Islet of Langerhans (tissue), 1 donor: ENCODE data around the gene SWT1.

Experiments used
- FAIRE-seq: peaks from one replicate; lab custom pipeline; 2011; peaks lifted over from hg19 to GRCh38; lab: Jason Lieb, UNC

Gene SWT1

GRCh38 chr1:185156854-185157598 lies at the start of gene SWT1, which contains the start of gene TRMT1L:
Gene SWT1 (plus strand): TSS chr1:185157167. CDS start chr1:185160842, 3,675 bp downstream.
Gene TRMT1L (minus strand): TSS chr1:185156953. CDS start chr1:185156712, 241 bp downstream.
- FAIRE-seq: peak; percentile 76

- FAIRE-seq: no peak
Observed at GRCh38 chr1:185108321-185108720, 48.6 kb upstream of the SWT1 start.

GRCh38 chr1:185110145-185110544 lies 46.8 kb upstream of the SWT1 start:
- FAIRE-seq: no peak

- no peak for FAIRE-seq
Observed at GRCh38 chr1:185111873-185112272, 45.1 kb upstream of the SWT1 start.

GRCh38 chr1:185112356-185112755 lies 44.6 kb upstream of the SWT1 start:
- no peak for FAIRE-seq

GRCh38 chr1:185129708-185130107 lies 27.3 kb upstream of the SWT1 start:
- FAIRE-seq: no peak

GRCh38 chr1:185132534-185132933 lies 24.4 kb upstream of the SWT1 start:
- FAIRE-seq: no peak

DNA sequence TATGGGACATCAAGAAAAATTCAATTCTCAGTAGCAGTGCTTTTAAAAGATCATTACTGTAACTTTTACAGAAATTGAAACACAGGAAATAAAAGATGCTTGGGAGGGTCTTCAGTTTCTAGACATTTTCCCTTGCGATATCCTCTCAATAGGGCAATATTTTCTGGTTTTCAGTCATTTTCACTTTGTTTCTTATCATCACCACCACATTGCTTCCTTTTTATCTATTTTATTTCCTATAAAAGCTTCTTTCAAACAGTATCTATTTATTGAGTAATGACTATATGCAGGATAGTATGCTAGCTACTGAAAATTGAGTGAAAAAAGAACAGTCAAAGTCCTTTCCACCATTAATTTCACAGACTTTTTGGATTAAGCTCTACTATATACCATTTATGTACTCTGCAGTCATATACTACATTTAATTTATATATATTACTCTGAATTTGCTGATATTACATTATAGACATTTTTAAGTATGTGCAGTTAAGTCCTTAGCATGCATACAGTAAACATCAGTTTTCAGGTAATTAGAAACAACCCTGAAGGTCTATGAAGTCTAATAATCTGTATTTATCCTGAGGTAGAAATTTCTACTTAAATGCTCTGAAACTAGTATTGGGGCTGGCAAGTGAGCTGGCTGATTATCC lies 18.9 kb upstream of the SWT1 start:
- no peak for FAIRE-seq

DNA sequence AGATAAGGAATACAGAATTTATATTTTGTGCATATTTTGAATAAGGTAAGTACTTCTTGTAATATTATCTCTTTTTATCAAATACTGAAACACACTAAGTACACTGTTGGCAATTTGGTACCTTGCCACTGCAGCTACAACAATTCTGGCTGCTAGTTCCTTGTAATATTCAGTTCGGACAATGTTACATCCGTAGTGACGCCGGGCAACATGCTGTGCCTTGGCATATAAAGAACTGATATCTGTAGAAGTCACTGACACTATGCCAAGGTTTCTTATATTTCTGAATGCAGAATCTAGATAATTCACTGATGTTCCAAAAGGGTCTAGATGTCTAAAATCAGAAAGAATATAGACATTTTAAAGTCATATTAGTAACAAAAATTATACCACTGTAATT lies 17.7 kb upstream of the SWT1 start:
- FAIRE-seq: peak; percentile 17

DNA sequence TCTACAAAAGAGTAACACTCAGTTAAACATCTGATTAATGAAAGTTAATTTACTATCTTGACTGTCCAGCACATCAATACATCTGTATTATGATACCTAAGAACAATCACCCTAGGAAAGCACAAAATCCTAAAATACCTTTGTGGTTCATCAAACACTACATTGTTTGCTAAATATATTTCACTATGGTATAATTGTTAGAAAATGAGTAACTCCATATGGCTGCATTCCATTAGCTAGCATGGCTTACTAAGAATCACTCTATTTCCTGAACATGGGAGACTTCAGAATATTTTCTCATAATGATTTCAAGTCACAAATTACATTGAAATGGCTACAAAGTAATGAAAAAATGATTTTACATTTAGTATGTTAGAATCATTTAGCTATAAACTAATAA lies 12.7 kb upstream of the SWT1 start:
- no peak for FAIRE-seq

- FAIRE-seq: no peak
Observed at GRCh38 chr1:185151215-185151614, 5.8 kb upstream of the SWT1 start.

- no peak for FAIRE-seq
Observed at GRCh38 chr1:185152187-185152767, 4.7 kb upstream of the SWT1 start.

GRCh38 chr1:185154912-185155513 lies 2.0 kb upstream of the SWT1 start:
- FAIRE-seq: no peak

DNA sequence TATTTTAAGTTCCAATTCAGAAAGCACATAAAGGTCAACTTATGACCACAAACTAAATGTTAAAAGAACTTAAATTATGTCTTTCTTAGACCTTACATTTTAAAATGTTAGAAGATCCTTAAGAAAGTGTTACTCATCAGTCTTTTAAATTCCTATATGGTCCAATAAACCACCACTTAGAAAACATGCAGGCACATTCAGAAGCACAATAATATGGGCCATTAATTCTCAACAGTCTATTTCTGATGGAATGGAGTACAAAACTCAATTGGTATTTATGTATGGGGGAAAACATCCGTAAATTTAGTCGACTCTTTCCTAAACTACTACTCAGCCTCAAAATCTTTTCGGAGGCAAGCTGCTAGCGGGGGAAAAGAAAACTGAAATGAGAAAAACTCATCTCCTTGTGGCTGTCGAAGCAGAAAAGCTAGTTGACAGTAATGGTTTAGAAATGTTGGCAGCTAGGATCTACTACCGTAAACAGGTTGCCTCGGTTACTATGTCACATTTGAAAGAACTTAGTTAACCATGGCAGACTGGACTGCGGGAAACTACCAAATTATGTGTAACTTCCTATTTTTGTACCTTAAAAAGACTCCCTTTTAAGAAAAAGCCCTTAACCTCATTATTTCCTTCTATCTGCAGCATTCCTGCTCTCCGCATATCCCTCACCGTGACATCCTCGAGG lies 1.2 kb upstream of the SWT1 start:
- no peak for FAIRE-seq

GRCh38 chr1:185156288-185156853 lies 596 bp upstream of the SWT1 start:
- FAIRE-seq: no peak

DNA sequence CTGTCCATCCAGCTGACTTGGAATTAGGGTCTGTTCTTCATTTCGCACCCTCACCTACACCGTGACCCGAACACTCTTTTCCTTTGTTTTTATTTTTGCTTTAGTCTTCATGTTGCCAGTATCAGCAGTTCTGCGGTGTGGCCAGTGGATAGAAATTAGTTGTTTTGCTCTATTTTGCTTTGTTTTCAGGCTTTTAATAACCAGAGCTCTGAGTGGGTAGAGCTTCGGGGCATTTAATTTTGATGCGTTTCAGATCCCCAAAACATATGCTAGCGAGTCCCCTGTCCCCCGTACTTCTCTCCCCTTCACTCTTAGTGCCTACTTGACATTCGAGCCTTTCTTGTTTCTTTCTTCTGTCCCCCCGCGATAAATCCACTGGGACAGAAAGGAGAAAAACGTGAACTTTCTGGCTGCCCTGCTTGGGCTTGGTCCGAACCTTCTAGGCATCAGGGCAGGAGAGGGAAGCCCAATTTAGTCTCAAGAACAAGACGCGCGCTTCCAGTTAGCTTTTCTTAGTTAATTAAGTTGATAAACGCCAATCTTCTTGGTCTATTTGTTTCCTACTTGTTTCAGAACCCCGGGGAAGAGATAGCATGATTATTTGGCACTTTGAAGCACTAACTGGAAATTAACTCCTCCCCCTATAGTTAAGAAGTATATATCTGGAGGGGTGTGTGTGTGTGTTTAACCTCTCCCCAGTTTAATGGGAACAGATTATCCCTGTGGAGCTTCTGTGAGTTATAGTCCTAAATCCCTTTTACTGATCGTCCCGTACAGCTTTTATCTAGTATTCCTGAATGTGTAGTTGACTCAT lies 839 bp downstream of the SWT1 start:
- no peak for FAIRE-seq

DNA sequence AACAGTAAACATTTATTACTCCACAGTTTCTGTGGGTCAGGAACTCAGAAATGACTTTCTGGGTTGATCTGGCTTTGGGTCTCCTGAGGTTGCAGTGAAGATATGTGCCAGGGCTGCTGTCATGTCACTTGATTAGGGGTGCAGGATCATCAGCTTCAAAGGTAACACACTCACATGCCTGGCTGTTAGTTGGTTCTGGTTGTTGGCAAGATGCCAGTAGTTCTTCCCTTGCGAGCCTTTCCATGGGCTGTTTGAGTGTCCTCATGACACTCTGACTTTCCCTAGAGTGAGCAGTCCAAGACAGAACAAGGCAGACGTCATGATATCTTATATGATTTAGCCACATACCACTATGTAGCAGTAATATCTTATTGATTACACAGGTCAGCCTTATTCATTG lies 1.8 kb downstream of the SWT1 start:
- FAIRE-seq: no peak

DNA sequence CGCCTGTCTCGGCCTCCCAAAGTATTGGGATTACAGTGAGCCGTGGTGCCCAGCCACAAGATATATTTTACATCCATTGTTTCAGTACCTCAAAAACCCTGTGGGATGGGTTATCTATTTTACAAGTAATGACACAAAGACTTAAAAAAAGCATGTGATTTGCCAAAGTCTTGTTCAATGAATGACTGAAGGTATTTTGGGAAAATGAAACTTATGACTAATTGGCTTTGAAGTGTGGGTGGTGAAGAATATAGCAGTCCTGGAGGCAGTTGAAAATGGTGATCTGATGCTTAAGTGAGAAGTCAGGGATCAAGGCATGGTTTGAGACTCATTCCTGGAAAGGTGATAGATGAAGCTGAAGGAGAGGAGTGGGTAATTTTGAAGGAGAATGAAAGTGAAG lies 3.0 kb downstream of the SWT1 start:
- no peak for FAIRE-seq

GRCh38 chr1:185162491-185162890 lies 5.5 kb downstream of the SWT1 start:
- FAIRE-seq: no peak

DNA sequence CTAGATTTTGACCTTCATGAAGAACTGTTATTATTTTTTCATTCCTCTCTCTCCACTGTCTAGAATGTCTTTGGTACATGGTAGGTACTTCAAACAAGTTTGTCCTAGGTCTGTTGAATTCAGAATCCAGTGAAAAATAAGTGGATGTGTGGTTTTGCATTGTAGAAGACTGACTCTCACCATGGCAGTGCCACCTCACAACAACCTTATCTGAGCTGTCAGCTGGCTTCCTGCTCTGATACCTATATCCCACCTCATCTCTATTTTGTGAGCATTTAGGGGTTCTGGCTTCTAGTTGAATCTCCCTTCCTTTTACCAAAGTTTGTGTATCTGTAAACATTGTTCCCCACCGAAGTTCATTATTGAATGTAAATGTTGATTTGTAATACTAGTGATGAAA lies 9.1 kb downstream of the SWT1 start:
- FAIRE-seq: no peak

- FAIRE-seq: peak; percentile 97
Observed at GRCh38 chr1:185170291-185170848, 13.4 kb downstream of the SWT1 start.
